ENCODE results near the gene KAT2B.

- TF ChIP-seq, protein P1, sequence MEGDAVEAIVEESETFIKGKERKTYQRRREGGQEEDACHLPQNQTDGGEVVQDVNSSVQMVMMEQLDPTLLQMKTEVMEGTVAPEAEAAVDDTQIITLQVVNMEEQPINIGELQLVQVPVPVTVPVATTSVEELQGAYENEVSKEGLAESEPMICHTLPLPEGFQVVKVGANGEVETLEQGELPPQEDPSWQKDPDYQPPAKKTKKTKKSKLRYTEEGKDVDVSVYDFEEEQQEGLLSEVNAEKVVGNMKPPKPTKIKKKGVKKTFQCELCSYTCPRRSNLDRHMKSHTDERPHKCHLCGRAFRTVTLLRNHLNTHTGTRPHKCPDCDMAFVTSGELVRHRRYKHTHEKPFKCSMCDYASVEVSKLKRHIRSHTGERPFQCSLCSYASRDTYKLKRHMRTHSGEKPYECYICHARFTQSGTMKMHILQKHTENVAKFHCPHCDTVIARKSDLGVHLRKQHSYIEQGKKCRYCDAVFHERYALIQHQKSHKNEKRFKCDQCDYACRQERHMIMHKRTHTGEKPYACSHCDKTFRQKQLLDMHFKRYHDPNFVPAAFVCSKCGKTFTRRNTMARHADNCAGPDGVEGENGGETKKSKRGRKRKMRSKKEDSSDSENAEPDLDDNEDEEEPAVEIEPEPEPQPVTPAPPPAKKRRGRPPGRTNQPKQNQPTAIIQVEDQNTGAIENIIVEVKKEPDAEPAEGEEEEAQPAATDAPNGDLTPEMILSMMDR (IDR thresholded peaks at IDR 0.05): no peak
- no peak for TF ChIP-seq POLR2A (IDR thresholded peaks at IDR 0.05)
Observed at GRCh38 chr3:20079621-20080020, 39.4 kb downstream of the KAT2B start.
